HUES48 (cell line): ENCODE data around the gene LRRC71.

Experiments
- H3K27ac ChIP-seq: one replicate; pipeline ENCODE4 v1.7.0; 2013; ENCODE audit warnings: low read depth, low read length, inconsistent platforms
- H3K27me3 ChIP-seq: 2 replicates; pipeline ENCODE4 v1.6.1; 2013; ENCODE audit warnings: mild to moderate bottlenecking, low read length; ENCODE audit not compliant: control insufficient read depth, insufficient read depth
- H3K36me3 ChIP-seq: 2 replicates; pipeline ENCODE4 v1.6.1; 2013; ENCODE audit warnings: low read length; ENCODE audit not compliant: control insufficient read depth, insufficient read depth
- H3K4me1 ChIP-seq: 2 replicates; pipeline ENCODE4 v1.6.1; 2013; ENCODE audit warnings: mild to moderate bottlenecking, low read length; ENCODE audit not compliant: control insufficient read depth, insufficient read depth
- H3K4me3 ChIP-seq: 2 replicates; pipeline ENCODE4 v1.5.1; 2013; ENCODE audit warnings: mild to moderate bottlenecking, low read depth, low read length
- H3K9ac ChIP-seq: 2 replicates; pipeline ENCODE4 v1.6.1; 2013; ENCODE audit warnings: mild to moderate bottlenecking, low read depth, low read length, moderate library complexity
- H3K9me3 ChIP-seq: 2 replicates; pipeline ENCODE4 v1.6.1; 2013; ENCODE audit warnings: low read length; ENCODE audit not compliant: control insufficient read depth, insufficient read depth

The LRRC71 gene

GRCh38 chr1:156881663-156882062 lies 38.8 kb upstream of the LRRC71 start:
- Histone ChIP-seq H3K9me3 (no peaks in the 10 kb centered on the region), H3K4me3 (no peak overlapping the region), H3K9ac (no peak overlapping the region), H3K27me3 (peaks cover 58% of the 10 kb centered on the region), H3K27ac (no peak overlapping the region), H3K36me3 (no peaks in the 10 kb centered on the region), H3K4me1 (peaks cover 24% of the 10 kb centered on the region)

GRCh38 chr1:156882543-156882942 lies 37.9 kb upstream of the LRRC71 start:
- H3K4me3 ChIP-seq: no peak overlapping the region
- no peaks in the 10 kb centered on the region for H3K9me3 ChIP-seq
- H3K4me1 ChIP-seq: peaks cover 24% of the 10 kb centered on the region
- H3K27ac ChIP-seq: no peak overlapping the region
- H3K36me3 ChIP-seq: no peaks in the 10 kb centered on the region
- H3K9ac ChIP-seq: no peak overlapping the region
- H3K27me3 ChIP-seq: peaks cover 52% of the 10 kb centered on the region

- no peak overlapping the region for H3K9ac ChIP-seq
- peaks cover 28% of the 10 kb centered on the region for H3K4me1 ChIP-seq
- H3K27ac ChIP-seq: no peak overlapping the region
- H3K9me3 ChIP-seq: no peaks in the 10 kb centered on the region
- H3K36me3 ChIP-seq: no peaks in the 10 kb centered on the region
- peaks cover 50% of the 10 kb centered on the region for H3K27me3 ChIP-seq
- H3K4me3 ChIP-seq: no peak overlapping the region
Observed at GRCh38 chr1:156883919-156884318, 36.5 kb upstream of the LRRC71 start.

DNA sequence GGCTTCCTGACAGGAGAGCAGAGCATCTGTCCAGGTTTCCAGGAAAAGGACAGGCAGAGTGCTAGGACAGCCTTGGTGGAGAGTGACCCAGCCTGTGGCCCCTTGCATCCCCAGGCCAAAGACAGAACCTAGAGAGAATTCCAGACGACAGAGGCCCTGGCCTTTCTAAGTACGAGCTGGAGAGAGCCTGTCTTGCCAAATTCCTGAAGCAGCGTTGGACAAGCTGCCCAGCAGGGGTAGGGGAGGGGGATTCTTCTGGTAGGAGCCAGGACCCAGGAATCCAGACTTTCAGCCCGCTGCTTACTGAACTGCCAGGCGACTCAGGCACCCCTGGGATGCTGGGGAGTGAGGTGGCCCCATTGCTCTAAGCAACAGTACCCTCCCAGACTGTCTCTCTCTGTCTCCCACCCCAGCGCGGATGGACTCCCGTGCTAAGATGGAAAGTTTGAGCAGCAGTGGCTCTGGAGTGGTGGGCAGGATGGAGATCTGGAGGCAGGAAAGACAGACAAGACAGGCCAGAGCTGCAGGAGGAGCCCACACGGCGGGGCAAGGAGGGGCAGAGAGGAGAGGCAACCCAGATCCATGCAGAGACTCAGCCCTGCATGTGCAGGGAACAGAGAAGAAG lies 35.8 kb upstream of the LRRC71 start:
- H3K4me1 ChIP-seq: peaks cover 28% of the 10 kb centered on the region
- H3K9ac ChIP-seq: no peak overlapping the region
- peaks cover 49% of the 10 kb centered on the region for H3K27me3 ChIP-seq
- H3K27ac ChIP-seq: no peak overlapping the region
- H3K9me3 ChIP-seq: no peaks in the 10 kb centered on the region
- H3K4me3 ChIP-seq: no peak overlapping the region
- no peaks in the 10 kb centered on the region for H3K36me3 ChIP-seq

- Histone ChIP-seq H3K9ac (no peak overlapping the region), H3K9me3 (no peaks in the 10 kb centered on the region), H3K4me1 (peaks cover 28% of the 10 kb centered on the region), H3K36me3 (no peaks in the 10 kb centered on the region), H3K27me3 (peaks cover 51% of the 10 kb centered on the region), H3K27ac (no peak overlapping the region), H3K4me3 (no peak overlapping the region)
Observed at GRCh38 chr1:156885314-156885713, 35.1 kb upstream of the LRRC71 start.

- Histone ChIP-seq H3K4me3 (no peak overlapping the region), H3K36me3 (no peaks in the 10 kb centered on the region), H3K9me3 (no peaks in the 10 kb centered on the region), H3K27me3 (peaks cover 52% of the 10 kb centered on the region), H3K4me1 (peaks cover 28% of the 10 kb centered on the region), H3K9ac (no peak overlapping the region), H3K27ac (no peak overlapping the region)
Observed at GRCh38 chr1:156885880-156886355, 34.5 kb upstream of the LRRC71 start.

- peaks cover 28% of the 10 kb centered on the region for H3K4me1 ChIP-seq
- H3K27ac ChIP-seq: no peak overlapping the region
- H3K9me3 ChIP-seq: no peaks in the 10 kb centered on the region
- peaks cover 57% of the 10 kb centered on the region for H3K27me3 ChIP-seq
- no peak overlapping the region for H3K4me3 ChIP-seq
- no peak overlapping the region for H3K9ac ChIP-seq
- no peaks in the 10 kb centered on the region for H3K36me3 ChIP-seq
Observed at GRCh38 chr1:156886583-156887281, 33.7 kb upstream of the LRRC71 start.

- H3K9me3 ChIP-seq: no peaks in the 10 kb centered on the region
- no peak overlapping the region for H3K27ac ChIP-seq
- no peaks in the 10 kb centered on the region for H3K36me3 ChIP-seq
- H3K4me1 ChIP-seq: peaks cover 28% of the 10 kb centered on the region
- H3K9ac ChIP-seq: no peak overlapping the region
- H3K27me3 ChIP-seq: peaks cover 63% of the 10 kb centered on the region
- H3K4me3 ChIP-seq: no peak overlapping the region
Observed at GRCh38 chr1:156887317-156887716, 33.1 kb upstream of the LRRC71 start.

GRCh38 chr1:156887734-156888133 lies 32.7 kb upstream of the LRRC71 start:
- Histone ChIP-seq H3K27me3 (peaks cover 67% of the 10 kb centered on the region), H3K4me1 (peaks cover 28% of the 10 kb centered on the region), H3K27ac (no peak overlapping the region), H3K4me3 (no peak overlapping the region), H3K36me3 (no peaks in the 10 kb centered on the region), H3K9ac (no peak overlapping the region), H3K9me3 (no peaks in the 10 kb centered on the region)

GRCh38 chr1:156889802-156890580 lies 30.4 kb upstream of the LRRC71 start:
- no peaks in the 10 kb centered on the region for H3K9me3 ChIP-seq
- H3K4me1 ChIP-seq: peaks cover 20% of the 10 kb centered on the region
- H3K4me3 ChIP-seq: no peak overlapping the region
- H3K36me3 ChIP-seq: no peaks in the 10 kb centered on the region
- no peak overlapping the region for H3K27ac ChIP-seq
- H3K9ac ChIP-seq: no peak overlapping the region
- H3K27me3 ChIP-seq: peaks cover 77% of the 10 kb centered on the region
